Astrocyte (in vitro differentiated cells and primary cell): Measurements from ENCODE around the gene PRMT3.

Source experiments
- EZH2 ChIP-seq: IDR thresholded peaks from 2 replicates; pipeline ENCODE4 v1.6.1; 2012; ENCODE audit warnings: mild to moderate bottlenecking, low read length, inconsistent platforms; ENCODE audit not compliant: insufficient read depth
- TF ChIP-seq, protein P1 (sequence below): IDR thresholded peaks from 2 replicates; pipeline ENCODE4 v1.5.1; 2011; ENCODE audit warnings: low read depth, mild to moderate bottlenecking, inconsistent platforms, low read length, moderate library complexity; ENCODE audit not compliant: insufficient read depth

DNA sequence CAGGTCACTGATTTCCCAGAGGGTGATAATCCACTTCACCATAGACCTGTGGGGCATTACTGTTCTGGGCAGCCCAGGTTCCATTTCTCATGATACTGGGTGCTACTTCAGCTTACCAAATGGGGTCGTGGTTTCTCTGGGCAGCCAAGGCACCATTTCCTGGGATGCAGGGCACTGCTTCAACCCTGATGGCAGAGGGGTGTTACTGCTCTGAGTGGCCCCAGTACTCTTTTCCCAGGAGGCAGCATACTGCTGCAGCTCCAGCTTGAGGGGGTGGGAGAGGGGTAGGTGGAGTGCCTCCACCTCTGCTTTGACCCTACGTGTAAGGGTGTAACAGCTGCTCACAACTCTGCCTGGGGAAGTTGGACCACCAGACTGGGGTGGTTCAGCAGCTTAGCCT lies 51.1 kb downstream of the PRMT3 start:
- TF ChIP-seq, protein P1, sequence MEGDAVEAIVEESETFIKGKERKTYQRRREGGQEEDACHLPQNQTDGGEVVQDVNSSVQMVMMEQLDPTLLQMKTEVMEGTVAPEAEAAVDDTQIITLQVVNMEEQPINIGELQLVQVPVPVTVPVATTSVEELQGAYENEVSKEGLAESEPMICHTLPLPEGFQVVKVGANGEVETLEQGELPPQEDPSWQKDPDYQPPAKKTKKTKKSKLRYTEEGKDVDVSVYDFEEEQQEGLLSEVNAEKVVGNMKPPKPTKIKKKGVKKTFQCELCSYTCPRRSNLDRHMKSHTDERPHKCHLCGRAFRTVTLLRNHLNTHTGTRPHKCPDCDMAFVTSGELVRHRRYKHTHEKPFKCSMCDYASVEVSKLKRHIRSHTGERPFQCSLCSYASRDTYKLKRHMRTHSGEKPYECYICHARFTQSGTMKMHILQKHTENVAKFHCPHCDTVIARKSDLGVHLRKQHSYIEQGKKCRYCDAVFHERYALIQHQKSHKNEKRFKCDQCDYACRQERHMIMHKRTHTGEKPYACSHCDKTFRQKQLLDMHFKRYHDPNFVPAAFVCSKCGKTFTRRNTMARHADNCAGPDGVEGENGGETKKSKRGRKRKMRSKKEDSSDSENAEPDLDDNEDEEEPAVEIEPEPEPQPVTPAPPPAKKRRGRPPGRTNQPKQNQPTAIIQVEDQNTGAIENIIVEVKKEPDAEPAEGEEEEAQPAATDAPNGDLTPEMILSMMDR = no peak
- no peak for TF ChIP-seq EZH2
